Activated naive CD8-positive, alpha-beta T cell treated with anti-CD3 and anti-CD28 coated beads for 36 hours (primary cell): ENCODE data around the gene POU2F2. TPM values are rescaled to one million over a fixed set of nuclear protein-coding genes. Genes with fewer than 3 reads are reported as not detected.
A peak's percentile ranks its signal among the peaks of the same experiment; 100 is the strongest.

Source experiments
- DNase-seq: peaks from one replicate; pipeline ENCODE4 v3.0.0; 2021
- H3K27ac Mint-ChIP-seq: one replicate; pipeline ENCODE4 v1.8.0; 2022; ENCODE audit warnings: mild to moderate bottlenecking, moderate library complexity, mixed read lengths
- H3K27me3 Mint-ChIP-seq: one replicate; pipeline ENCODE4 v1.8.0; 2022; ENCODE audit warnings: mild to moderate bottlenecking, mixed read lengths
- H3K36me3 Mint-ChIP-seq: one replicate; pipeline ENCODE4 v1.8.0; 2021; ENCODE audit warnings: mild to moderate bottlenecking, mixed read lengths
- H3K4me1 Mint-ChIP-seq: one replicate; pipeline ENCODE4 v1.8.0; 2021; ENCODE audit warnings: mixed read lengths
- H3K4me3 Mint-ChIP-seq: one replicate; pipeline ENCODE4 v1.8.0; 2022; ENCODE audit warnings: mild to moderate bottlenecking, moderate library complexity, mixed read lengths
- H3K9me3 Mint-ChIP-seq: one replicate; pipeline ENCODE4 v1.8.0; 2022; ENCODE audit warnings: mixed read lengths
- total RNA-seq, 2 experiments: library from RNA; stranded (reverse); gene quantifications; one replicate each; pipeline ENCODE4 v1.2.3, GENCODE V29; 2021

The POU2F2 gene
- total RNA-seq, 2 experiments from 2014 or later = 50.8 to 52.2 TPM

DNA sequence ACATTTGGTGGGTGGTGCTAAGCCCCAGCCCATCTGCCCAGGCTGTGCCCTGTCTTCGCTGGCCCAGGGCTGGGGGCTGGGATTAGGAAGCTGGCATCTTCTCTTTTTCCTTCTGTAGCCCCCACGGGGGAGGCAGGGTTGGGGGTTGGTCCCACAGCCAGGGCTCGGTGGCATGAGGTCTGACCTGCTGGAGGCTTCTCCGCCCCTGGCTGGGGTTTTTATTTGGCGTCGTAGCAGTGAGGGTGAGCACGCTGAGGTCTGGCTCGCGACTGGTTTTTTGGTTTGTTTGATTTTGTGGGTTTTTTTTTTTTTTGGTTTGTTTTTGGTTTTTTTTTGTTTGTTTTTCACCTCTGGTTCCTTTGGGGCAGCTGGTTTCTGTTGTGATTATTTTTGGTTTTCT is 41.6 kb downstream of the POU2F2 start:
- Mint-ChIP-seq H3K4me1 (peaks cover 24% of the 10 kb centered on the region), H3K36me3 (peaks cover 22% of the 10 kb centered on the region), H3K27me3 (no peaks in the 10 kb centered on the region), H3K9me3 (no peaks in the 10 kb centered on the region), H3K27ac (peak overlapping the region; percentile 25), H3K4me3 (no peak overlapping the region)
- DNase-seq = no peak

DNA sequence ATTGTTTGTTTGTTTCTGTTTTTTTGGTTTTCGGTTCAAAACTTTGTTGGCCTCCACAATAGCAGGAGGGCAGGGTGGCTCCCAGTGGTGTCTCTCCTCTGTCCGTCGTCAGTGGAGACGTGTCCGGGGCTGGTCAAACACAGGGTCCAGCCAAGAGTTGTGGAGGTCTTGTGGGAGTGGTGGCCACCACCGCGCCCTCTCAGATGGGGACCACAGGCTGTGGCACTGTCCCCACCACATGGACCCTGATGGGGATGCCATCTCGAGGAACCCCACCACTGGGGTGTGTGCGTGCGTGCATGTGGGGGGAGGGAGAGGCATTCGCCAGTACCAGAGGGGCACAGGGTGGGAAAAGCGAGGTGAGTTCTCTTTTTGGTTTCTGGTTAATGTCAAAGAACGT is 42.5 kb downstream of the POU2F2 start:
- no peaks in the 10 kb centered on the region for H3K9me3 Mint-ChIP-seq
- H3K36me3 Mint-ChIP-seq = peaks cover 22% of the 10 kb centered on the region
- no peak overlapping the region for H3K27ac Mint-ChIP-seq
- no peak overlapping the region for H3K4me3 Mint-ChIP-seq
- no peaks in the 10 kb centered on the region for H3K27me3 Mint-ChIP-seq
- DNase-seq = no peak
- H3K4me1 Mint-ChIP-seq = peaks cover 24% of the 10 kb centered on the region

DNA sequence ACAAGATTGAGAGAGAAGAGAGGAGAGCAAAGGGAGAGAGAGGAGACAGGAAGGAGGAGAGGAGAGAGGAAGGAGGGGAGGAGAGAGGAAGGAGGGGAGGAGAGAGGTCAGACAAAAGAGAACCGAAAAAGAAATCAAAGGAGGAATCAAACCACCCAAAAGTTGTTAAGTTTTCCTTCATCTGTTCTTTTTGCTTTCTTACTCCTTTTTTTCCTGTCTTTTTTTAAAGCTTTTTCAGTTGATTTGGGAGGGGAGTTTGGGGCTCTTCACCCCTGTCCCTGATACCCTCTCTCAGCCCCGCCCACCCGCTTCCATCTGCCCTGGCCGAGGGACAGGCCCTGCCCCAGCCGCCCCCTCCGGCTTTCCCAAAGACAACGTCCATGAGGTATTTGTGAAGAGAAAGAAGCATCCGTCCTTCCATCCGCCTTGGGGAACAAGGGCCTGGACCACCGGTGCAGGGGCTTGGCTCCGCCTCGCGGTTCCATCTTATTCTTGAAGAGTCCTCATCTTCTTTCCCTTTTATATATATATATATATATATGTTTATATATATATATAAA is 43.0 kb downstream of the POU2F2 start:
- Mint-ChIP-seq H3K4me1 (peaks cover 24% of the 10 kb centered on the region), H3K4me3 (peak overlapping the region; percentile 14), H3K27ac (peak overlapping the region; percentile 1), H3K27me3 (no peaks in the 10 kb centered on the region), H3K9me3 (no peaks in the 10 kb centered on the region), H3K36me3 (peaks cover 18% of the 10 kb centered on the region)
- no peak for DNase-seq

DNA sequence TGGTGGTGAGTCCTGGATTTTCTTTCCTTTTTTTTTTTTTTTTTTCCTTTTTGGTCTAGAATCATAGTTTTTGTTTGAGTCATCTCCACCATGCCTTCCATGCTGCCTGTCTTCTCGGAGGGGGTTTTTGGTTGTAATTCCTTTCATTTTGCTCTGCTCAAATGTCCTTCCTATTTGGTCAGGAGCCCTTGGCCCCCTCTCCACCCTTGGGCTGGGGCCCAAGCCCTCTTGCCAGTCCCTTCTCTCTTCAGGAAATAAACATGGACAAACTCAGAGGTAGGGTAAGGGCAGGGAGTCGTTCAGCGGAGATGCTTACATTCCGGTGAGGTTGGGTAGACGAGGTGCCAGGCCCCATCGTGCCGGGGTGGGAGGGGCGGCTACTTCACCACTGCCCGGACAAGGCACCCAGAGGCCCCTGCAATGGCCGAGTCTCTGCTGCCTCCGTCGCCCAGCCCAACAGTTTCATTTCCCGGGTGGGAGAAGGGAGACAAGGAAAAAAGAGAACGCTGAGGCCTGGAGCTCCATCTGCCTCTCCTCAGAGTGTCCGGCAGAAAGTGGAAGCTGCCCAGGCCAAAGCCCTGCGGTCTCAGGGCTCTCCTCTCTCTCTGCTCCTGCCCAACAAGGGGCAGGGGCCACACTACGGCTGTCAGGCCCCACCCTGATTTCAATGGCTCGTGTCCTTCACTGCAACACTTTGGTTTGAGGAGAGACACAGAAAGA is 43.6 kb downstream of the POU2F2 start:
- H3K9me3 Mint-ChIP-seq = no peaks in the 10 kb centered on the region
- H3K27me3 Mint-ChIP-seq = no peaks in the 10 kb centered on the region
- peaks cover 15% of the 10 kb centered on the region for H3K36me3 Mint-ChIP-seq
- H3K4me1 Mint-ChIP-seq = peaks cover 24% of the 10 kb centered on the region
- H3K4me3 Mint-ChIP-seq = peak overlapping the region; percentile 14
- no peak for DNase-seq
- H3K27ac Mint-ChIP-seq = peak overlapping the region; percentile 1

DNA sequence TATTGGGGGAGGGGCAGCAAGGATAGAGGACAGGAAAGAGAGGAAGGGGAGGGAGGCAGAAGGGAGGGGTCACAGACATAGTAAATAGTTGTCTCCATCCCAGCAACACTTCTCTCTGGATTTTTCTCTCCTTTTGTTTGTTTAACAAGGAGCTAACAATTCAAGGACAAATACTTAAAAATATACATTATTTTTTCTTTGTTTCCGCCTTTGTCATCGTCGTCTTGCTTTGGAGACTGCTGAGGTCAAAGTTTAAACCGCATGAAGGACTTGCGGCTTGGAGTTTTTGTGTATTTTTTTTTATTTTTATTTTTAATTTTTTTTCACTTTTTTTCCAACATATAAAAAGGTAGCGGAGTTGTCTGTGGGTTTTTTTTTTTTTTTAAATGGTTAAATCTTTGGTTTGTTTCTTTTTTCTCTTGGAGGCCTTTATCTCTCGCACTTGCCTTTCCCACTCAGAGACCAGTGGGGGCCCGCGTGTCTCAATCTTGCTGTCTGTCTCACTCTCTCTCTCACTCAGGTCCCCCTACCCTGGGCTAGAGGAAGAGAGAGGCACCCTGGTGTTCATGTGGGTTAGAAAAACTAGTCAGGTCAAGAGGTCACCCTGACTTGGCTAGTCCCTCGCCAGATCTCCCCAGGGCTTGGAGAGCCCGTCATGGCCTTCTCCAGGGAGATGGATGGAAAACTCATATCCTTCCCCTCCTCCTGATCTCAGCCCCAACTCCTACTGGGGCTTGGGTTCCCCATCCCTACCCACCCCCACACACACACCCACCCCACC is 45.3 kb downstream of the POU2F2 start:
- no peaks in the 10 kb centered on the region for H3K27me3 Mint-ChIP-seq
- peaks cover 26% of the 10 kb centered on the region for H3K4me1 Mint-ChIP-seq
- no peak overlapping the region for H3K27ac Mint-ChIP-seq
- DNase-seq = no peak
- H3K9me3 Mint-ChIP-seq = no peaks in the 10 kb centered on the region
- H3K36me3 Mint-ChIP-seq = peaks cover 10% of the 10 kb centered on the region
- no peak overlapping the region for H3K4me3 Mint-ChIP-seq

DNA sequence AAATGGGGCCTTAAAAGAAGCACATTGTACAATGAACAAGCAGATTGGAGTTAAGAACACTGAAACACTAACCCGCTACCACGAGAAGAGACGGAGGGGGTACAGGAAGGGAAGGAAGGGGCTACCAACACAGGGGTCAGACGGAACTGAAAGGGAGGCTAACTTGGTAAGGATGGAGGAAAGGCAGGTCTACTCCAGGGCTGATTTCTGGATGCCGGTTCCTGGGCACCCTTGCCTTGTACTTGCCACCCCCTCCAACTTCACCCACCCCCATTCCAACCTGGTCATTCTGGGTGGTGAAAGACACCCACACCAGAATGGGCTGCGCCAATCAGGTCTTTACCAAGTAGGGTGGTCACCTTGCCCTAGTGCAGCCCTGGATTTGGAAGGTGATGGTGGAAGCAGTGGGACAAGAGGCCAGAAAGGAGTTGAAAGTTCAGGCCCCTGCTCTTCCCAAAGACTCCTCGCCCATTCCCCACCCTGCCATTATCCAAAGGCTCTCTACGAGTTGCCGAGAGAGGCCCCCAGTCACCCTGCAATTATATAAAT is 46.0 kb downstream of the POU2F2 start:
- peaks cover 11% of the 10 kb centered on the region for H3K36me3 Mint-ChIP-seq
- peaks cover 32% of the 10 kb centered on the region for H3K4me1 Mint-ChIP-seq
- H3K9me3 Mint-ChIP-seq = no peaks in the 10 kb centered on the region
- DNase-seq = no peak
- no peak overlapping the region for H3K27ac Mint-ChIP-seq
- H3K27me3 Mint-ChIP-seq = no peaks in the 10 kb centered on the region
- H3K4me3 Mint-ChIP-seq = no peak overlapping the region

DNA sequence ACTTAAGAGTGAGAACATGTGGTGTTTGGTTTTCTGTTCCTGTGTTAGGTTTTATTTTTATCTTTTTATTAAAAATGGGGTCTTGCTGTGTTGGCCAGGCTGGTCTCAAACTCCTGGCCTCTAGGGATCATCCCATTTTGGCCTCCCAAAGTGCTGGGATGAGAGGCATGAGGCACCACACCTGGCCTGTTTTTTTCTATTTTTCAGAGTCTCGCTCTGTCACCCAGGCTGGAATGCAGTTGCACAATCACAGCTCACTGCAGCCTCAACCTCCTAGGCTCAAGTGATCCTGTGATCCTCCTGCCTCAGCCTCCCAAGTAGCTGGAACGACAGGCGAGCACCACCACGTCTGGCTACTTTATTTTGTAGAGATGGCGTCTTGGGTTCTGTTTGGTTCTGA is 48.7 kb downstream of the POU2F2 start:
- no peaks in the 10 kb centered on the region for H3K27me3 Mint-ChIP-seq
- peaks cover 2% of the 10 kb centered on the region for H3K36me3 Mint-ChIP-seq
- no peak for DNase-seq
- H3K9me3 Mint-ChIP-seq = no peaks in the 10 kb centered on the region
- H3K4me3 Mint-ChIP-seq = no peak overlapping the region
- H3K4me1 Mint-ChIP-seq = peaks cover 11% of the 10 kb centered on the region
- no peak overlapping the region for H3K27ac Mint-ChIP-seq

DNA sequence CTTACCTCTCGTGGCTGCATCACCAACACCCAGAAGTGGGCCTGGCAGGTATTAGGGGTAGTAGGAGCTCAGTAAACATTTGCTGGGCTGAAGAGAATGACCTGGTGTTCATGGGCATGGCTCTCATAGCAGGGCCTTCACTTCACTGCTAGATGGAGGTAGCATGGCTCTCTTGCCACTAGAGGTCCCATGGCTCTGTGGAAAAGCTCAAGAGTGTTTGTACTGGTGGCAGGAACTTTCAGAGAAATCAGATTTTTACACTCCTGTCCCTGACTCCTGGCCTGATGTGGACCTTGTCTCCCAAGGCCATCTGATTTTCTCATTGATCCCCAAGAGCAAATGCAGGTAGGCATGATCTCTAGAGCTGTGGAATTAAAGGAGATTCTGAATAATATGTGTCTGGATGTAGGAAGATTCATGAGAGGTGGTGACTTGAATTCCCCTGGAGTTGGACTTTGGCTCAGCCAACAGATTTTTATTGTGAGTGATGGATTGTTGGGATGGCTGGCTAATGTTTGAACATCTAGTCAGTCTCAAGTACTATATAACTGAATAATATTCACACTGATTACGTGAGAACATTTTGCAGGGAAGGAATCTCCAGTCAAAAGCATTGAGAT is 50.6 kb downstream of the POU2F2 start:
- Mint-ChIP-seq H3K9me3 (no peaks in the 10 kb centered on the region), H3K27ac (peak overlapping the region; percentile 59), H3K27me3 (no peaks in the 10 kb centered on the region), H3K36me3 (peaks cover 8% of the 10 kb centered on the region), H3K4me1 (peaks cover 23% of the 10 kb centered on the region), H3K4me3 (no peak overlapping the region)
- no peak for DNase-seq

DNA sequence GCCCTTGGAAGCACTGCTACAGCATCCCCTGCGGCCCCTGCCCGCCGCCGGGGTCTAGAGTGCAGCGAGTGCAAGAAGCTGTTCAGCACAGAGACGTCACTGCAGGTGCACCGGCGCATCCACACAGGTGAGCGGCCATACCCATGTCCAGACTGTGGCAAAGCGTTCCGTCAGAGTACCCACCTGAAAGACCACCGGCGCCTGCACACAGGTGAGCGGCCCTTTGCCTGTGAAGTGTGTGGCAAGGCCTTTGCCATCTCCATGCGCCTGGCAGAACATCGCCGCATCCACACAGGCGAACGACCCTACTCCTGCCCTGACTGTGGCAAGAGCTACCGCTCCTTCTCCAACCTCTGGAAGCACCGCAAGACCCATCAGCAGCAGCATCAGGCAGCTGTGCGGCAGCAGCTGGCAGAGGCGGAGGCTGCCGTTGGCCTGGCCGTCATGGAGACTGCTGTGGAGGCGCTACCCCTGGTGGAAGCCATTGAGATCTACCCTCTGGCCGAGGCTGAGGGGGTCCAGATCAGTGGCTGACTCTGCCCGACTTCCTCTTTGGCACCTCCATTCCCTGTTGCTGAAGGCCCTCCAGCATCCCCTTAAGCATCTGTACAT is 51.4 kb downstream of the POU2F2 start:
- no peak overlapping the region for H3K4me3 Mint-ChIP-seq
- H3K9me3 Mint-ChIP-seq = no peaks in the 10 kb centered on the region
- peaks cover 9% of the 10 kb centered on the region for H3K36me3 Mint-ChIP-seq
- H3K27ac Mint-ChIP-seq = no peak overlapping the region
- H3K27me3 Mint-ChIP-seq = no peaks in the 10 kb centered on the region
- no peak for DNase-seq
- H3K4me1 Mint-ChIP-seq = peaks cover 23% of the 10 kb centered on the region

DNA sequence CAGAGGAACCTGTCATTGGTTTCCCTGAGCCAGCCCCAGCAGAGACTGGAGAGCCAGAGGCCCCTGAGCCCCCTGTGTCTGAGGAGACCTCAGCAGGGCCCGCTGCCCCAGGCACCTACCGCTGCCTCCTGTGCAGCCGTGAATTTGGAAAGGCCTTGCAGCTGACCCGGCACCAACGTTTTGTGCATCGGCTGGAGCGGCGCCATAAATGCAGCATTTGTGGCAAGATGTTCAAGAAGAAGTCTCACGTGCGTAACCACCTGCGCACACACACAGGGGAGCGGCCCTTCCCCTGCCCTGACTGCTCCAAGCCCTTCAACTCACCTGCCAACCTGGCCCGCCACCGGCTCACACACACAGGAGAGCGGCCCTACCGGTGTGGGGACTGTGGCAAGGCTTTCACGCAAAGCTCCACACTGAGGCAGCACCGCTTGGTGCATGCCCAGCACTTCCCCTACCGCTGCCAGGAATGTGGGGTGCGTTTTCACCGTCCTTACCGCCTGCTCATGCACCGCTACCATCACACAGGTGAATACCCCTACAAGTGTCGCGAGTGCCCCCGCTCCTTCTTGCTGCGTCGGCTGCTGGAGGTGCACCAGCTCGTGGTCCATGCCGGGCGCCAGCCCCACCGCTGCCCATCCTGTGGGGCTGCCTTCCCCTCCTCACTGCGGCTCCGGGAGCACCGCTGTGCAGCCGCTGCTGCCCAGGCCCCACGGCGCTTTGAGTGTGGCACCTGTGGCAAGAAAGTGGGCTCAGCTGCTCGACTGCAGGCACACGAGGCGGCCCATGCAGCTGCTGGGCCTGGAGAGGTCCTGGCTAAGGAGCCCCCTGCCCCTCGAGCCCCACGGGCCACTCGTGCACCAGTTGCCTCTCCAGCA is 52.1 kb downstream of the POU2F2 start:
- no peak overlapping the region for H3K4me3 Mint-ChIP-seq
- peaks cover 14% of the 10 kb centered on the region for H3K36me3 Mint-ChIP-seq
- DNase-seq = no peak
- no peaks in the 10 kb centered on the region for H3K9me3 Mint-ChIP-seq
- no peaks in the 10 kb centered on the region for H3K27me3 Mint-ChIP-seq
- peaks cover 27% of the 10 kb centered on the region for H3K4me1 Mint-ChIP-seq
- no peak overlapping the region for H3K27ac Mint-ChIP-seq

DNA sequence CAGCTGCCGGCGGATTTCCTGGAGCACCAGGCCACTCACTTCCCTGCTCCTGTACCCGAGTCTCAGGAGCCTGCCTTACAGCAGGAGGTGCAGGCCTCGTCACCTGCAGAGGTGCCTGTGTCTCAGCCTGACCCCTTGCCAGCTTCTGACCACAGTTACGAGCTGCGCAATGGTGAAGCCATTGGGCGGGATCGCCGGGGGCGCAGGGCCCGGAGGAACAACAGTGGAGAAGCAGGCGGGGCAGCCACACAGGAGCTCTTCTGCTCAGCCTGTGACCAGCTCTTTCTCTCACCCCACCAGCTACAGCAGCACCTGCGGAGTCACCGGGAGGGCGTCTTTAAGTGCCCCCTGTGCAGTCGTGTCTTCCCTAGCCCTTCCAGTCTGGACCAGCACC is 53.0 kb downstream of the POU2F2 start:
- Mint-ChIP-seq H3K27ac (no peak overlapping the region), H3K36me3 (peaks cover 14% of the 10 kb centered on the region), H3K4me1 (peaks cover 31% of the 10 kb centered on the region), H3K27me3 (no peaks in the 10 kb centered on the region), H3K9me3 (no peaks in the 10 kb centered on the region), H3K4me3 (no peak overlapping the region)
- DNase-seq = no peak

DNA sequence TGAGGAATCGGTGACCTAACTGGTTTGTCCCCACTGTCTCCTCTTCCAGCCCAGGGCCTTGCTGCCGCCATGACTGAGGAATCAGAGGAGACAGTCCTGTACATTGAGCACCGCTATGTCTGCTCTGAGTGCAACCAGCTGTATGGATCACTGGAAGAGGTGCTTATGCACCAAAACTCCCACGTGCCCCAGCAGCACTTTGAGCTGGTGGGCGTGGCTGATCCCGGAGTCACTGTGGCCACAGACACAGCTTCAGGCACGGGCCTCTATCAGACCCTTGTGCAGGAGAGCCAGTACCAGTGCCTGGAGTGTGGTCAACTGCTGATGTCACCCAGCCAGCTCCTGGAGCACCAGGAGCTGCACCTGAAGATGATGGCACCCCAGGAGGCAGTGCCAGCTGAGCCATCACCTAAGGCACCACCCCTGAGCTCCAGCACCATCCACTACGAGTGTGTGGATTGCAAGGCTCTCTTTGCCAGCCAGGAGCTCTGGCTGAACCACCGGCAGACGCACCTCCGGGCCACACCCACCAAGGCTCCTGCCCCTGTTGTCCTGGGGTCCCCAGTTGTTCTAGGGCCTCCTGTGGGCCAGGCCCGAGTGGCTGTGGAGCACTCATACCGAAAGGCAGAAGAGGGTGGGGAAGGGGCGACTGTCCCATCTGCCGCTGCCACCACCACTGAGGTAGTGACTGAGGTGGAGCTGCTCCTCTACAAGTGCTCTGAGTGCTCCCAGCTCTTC is 53.5 kb downstream of the POU2F2 start:
- Mint-ChIP-seq H3K27me3 (no peaks in the 10 kb centered on the region), H3K4me1 (peaks cover 31% of the 10 kb centered on the region), H3K9me3 (no peaks in the 10 kb centered on the region), H3K4me3 (no peak overlapping the region), H3K27ac (peak overlapping the region; percentile 18), H3K36me3 (peaks cover 14% of the 10 kb centered on the region)
- DNase-seq = no peak

DNA sequence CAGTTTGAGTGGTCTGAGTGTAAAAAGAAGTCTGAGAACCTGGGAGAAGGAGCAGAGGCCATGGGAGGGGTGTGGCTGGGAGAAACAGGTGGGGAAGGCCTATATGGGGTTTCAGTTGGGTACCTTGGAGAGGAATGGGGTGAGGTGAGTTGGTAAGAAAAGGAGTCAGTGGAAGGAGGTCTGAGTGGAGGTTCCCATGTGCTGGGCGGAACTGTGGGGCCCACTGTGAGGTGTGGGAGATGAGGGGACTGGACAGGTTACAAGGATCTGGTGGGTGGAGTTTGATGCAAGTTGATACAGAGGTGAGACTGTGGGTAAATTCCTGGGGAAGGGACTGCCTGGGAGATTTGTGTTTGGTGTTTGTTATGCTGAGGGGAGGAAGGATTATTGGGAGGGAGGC is 54.2 kb downstream of the POU2F2 start:
- peaks cover 14% of the 10 kb centered on the region for H3K36me3 Mint-ChIP-seq
- peak overlapping the region; percentile 88 for H3K4me3 Mint-ChIP-seq
- H3K27me3 Mint-ChIP-seq = no peaks in the 10 kb centered on the region
- H3K27ac Mint-ChIP-seq = peak overlapping the region; percentile 86
- H3K4me1 Mint-ChIP-seq = peaks cover 31% of the 10 kb centered on the region
- H3K9me3 Mint-ChIP-seq = no peaks in the 10 kb centered on the region
- DNase-seq = no peak
